SK-N-SH (cell line): Measurements from ENCODE around the gene ETS2. TPM values are rescaled to one million over a fixed set of nuclear protein-coding genes. Genes with fewer than 3 reads are reported as not detected.

Experiments
- CTCF ChIA-PET: fragments of 300-600, 350-600 bp; formaldehyde crosslinking; extraction: SDS; loops from one replicate; lab custom pipeline; 2021; lab: Yijun Ruan, JAX
- POLR2A ChIA-PET: fragments of 350-600 bp; sonication (Branson Sonifier 250); formaldehyde crosslinking; extraction: SDS; loops from one replicate; lab custom pipeline; 2020; ENCODE audit warnings: antibody characterized with exemption, inconsistent platforms; lab: Yijun Ruan, JAX
- DNase-seq: peaks from one replicate; pipeline ENCODE4 v3.0.0; 2012
- H2AFZ ChIP-seq: fragments of 200-600 bp; sonication (generic); 2 replicates; pipeline ENCODE4 v1.8.1; 2016; ENCODE audit warnings: antibody characterized with exemption, mild to moderate bottlenecking, low read depth
- H3F3A ChIP-seq: fragments of 200-600 bp; sonication (generic); replicated peaks from 2 replicates; pipeline ENCODE3; 2016; ENCODE audit warnings: antibody characterized with exemption, mild to moderate bottlenecking; ENCODE audit not compliant: insufficient read depth
- H3K27ac ChIP-seq, 2 experiments: fragments of 200-500 bp in 1 of 2; fragments of 200-600 bp in 1 of 2; sonication (Bioruptor generic) in 1 of 2; sonication (generic), shearing (Covaris generic) in 1 of 2; 2 replicates each; pipeline versions ENCODE4 v1.5.1 to v1.6.1; 2014 to 2016; ENCODE audit warnings: low read depth in 2 of 2, inconsistent platforms in 1 of 2, low read length in 1 of 2, mild to moderate bottlenecking in 1 of 2, mixed read lengths in 1 of 2
- H3K27me3 ChIP-seq: fragments of 200-600 bp; sonication (generic), shearing (Covaris generic); 2 replicates; pipeline ENCODE4 v1.6.1; 2016; ENCODE audit warnings: mixed run types; ENCODE audit not compliant: insufficient read depth
- H3K36me3 ChIP-seq, 2 experiments: fragments of 200-500 bp in 1 of 2; fragments of 200-600 bp in 1 of 2; sonication (Bioruptor generic) in 1 of 2; sonication (generic) in 1 of 2; replicated peaks in 1 of 2; 2 replicates each; pipeline versions ENCODE3 to v1.5.1; 2014 to 2016; ENCODE audit warnings: low read length in 1 of 2, mild to moderate bottlenecking in 1 of 2; ENCODE audit not compliant: insufficient read depth in 2 of 2, control insufficient read depth in 1 of 2
- H3K4me1 ChIP-seq, 2 experiments: fragments of 200-500 bp in 1 of 2; fragments of 200-600 bp in 1 of 2; sonication (Bioruptor generic) in 1 of 2; sonication (generic), shearing (Covaris generic) in 1 of 2; 2 replicates each; pipeline versions ENCODE4 v1.5.1 to v1.6.1; 2014 to 2016; ENCODE audit warnings: low read depth in 1 of 2, low read length in 1 of 2, mixed run types in 1 of 2; ENCODE audit not compliant: insufficient read depth in 2 of 2, control insufficient read depth in 1 of 2
- H3K4me2 ChIP-seq: fragments of 200-600 bp; sonication (generic), shearing (Covaris generic); 2 replicates; pipeline ENCODE4 v1.6.1; 2017; ENCODE audit warnings: mixed run types
- H3K4me3 ChIP-seq, 2 experiments: fragments of 200-500 bp in 1 of 2; fragments of 200-600 bp in 1 of 2; sonication (Bioruptor generic) in 1 of 2; sonication (generic), shearing (Covaris generic) in 1 of 2; 2 replicates each; pipeline versions ENCODE4 v1.5.1 to v1.8.1; 2014 to 2016; ENCODE audit warnings: low read depth in 2 of 2, inconsistent platforms in 1 of 2, low read length in 1 of 2, mild to moderate bottlenecking in 1 of 2, mixed read lengths in 1 of 2, moderate library complexity in 1 of 2
- H3K79me2 ChIP-seq: fragments of 200-600 bp; sonication (generic); 2 replicates; pipeline ENCODE4 v1.8.1; 2017; ENCODE audit warnings: mild to moderate bottlenecking; ENCODE audit not compliant: insufficient read depth
- H3K9ac ChIP-seq: fragments of 200-600 bp; sonication (generic); 2 replicates; pipeline ENCODE4 v1.6.1; 2017; ENCODE audit warnings: mixed run types
- H3K9me2 ChIP-seq: fragments of 200-600 bp; sonication (generic); 2 replicates; pipeline ENCODE4 v1.6.1; 2017; ENCODE audit warnings: mixed run types
- H3K9me3 ChIP-seq: fragments of 200-600 bp; sonication (generic); 2 replicates; pipeline ENCODE4 v1.6.1; 2017; ENCODE audit warnings: mixed run types, mild to moderate bottlenecking, moderate library complexity
- H4K20me1 ChIP-seq: fragments of 200-600 bp; sonication (generic); 2 replicates; pipeline ENCODE4 v1.6.1; 2017; ENCODE audit warnings: mild to moderate bottlenecking, mixed run types; ENCODE audit not compliant: insufficient read depth
- CHD2 ChIP-seq: fragments of 150-350 bp; IDR thresholded peaks from 2 replicates; pipeline ENCODE4 v1.6.1; 2018; ENCODE audit warnings: low read length; ENCODE audit not compliant: partially characterized antibody
- EP300 ChIP-seq, 2 experiments: IDR thresholded peaks; 2 replicates each; pipeline versions ENCODE4 v1.4.0 to v1.6.1; 2012; ENCODE audit warnings: borderline replicate concordance in 1 of 2, low read depth in 1 of 2, low read length in 1 of 2
- EZH2phosphoT487 ChIP-seq: fragments of 200-600 bp; sonication (generic); IDR thresholded peaks from 2 replicates; pipeline ENCODE4 v1.6.1; 2017; ENCODE audit warnings: low read depth, mixed run types, mild to moderate bottlenecking, antibody characterized with exemption, moderate library complexity, borderline replicate concordance
- FOSL2 ChIP-seq: IDR thresholded peaks from 2 replicates; pipeline ENCODE4 v1.4.0; 2012; ENCODE audit warnings: low read depth, mild to moderate bottlenecking, moderate library complexity, borderline replicate concordance
- FOXJ3 ChIP-seq: sonication (generic); formaldehyde crosslinking; IDR thresholded peaks from 2 replicates; pipeline ENCODE4 v1.5.1; 2020; ENCODE audit warnings: mild to moderate bottlenecking, missing genetic modification reagents
- GATA2 ChIP-seq: sonication (generic); formaldehyde crosslinking; IDR thresholded peaks from 2 replicates; pipeline ENCODE4 v1.5.0; 2020; ENCODE audit warnings: mild to moderate bottlenecking, missing genetic modification reagents
- JUND ChIP-seq: IDR thresholded peaks from 2 replicates; pipeline ENCODE4 v1.4.0; 2012
- MXI1 ChIP-seq: IDR thresholded peaks from 2 replicates; pipeline ENCODE4 v1.6.1; 2012; ENCODE audit warnings: mild to moderate bottlenecking, low read depth, low read length, improper control_type of control experiment
- NRF1 ChIP-seq: IDR thresholded peaks from 2 replicates; pipeline ENCODE4 v1.6.1; 2012; ENCODE audit warnings: low read depth, mild to moderate bottlenecking, low read length
- POLR2AphosphoS5 ChIP-seq: IDR thresholded peaks from 2 replicates; pipeline ENCODE4 v1.6.1; 2012; ENCODE audit warnings: low read depth, low read length
- RAD21 ChIP-seq: IDR thresholded peaks from 2 replicates; pipeline ENCODE4 v1.6.1; 2012; ENCODE audit warnings: mild to moderate bottlenecking, low read length
- RCOR1 ChIP-seq: fragments of 150-350 bp; IDR thresholded peaks from 2 replicates; pipeline ENCODE4 v1.6.1; 2017; ENCODE audit warnings: antibody characterized with exemption, low read length
- SIN3A ChIP-seq: IDR thresholded peaks from 2 replicates; pipeline ENCODE4 v1.6.1; 2012; ENCODE audit warnings: low read depth, mild to moderate bottlenecking, low read length, moderate library complexity, borderline replicate concordance
- SMC3 ChIP-seq: IDR thresholded peaks from 2 replicates; pipeline ENCODE4 v1.6.1; 2012; ENCODE audit warnings: low read depth, low read length, improper control_type of control experiment
- TAF1 ChIP-seq: IDR thresholded peaks from 2 replicates; pipeline ENCODE4 v1.6.1; 2012; ENCODE audit warnings: low read depth, mild to moderate bottlenecking, low read length, moderate library complexity, borderline replicate concordance
- YY1 ChIP-seq: IDR thresholded peaks from 2 replicates; pipeline ENCODE4 v1.4.0; 2012; ENCODE audit warnings: low read depth, mild to moderate bottlenecking
- WGBS: methylation state at CpG from one replicate; pipeline ENCODE4 v1.1.6; 2017; ENCODE audit warnings: low lambda C conversion rate; 5-methylcytosine and 5-hydroxymethylcytosine counted together
- polyA plus RNA-seq, 3 experiments: library from polyadenylated mRNA; depleted of rRNA; stranded (reverse); fragments of >200 nt; gene quantifications; 2 replicates each; pipeline ENCODE4 v1.2.3, GENCODE V29; 2012
- TF ChIP-seq, protein P1 (sequence below): IDR thresholded peaks from 2 replicates; pipeline ENCODE4 v1.6.1; 2012; ENCODE audit warnings: mild to moderate bottlenecking, low read depth, low read length, moderate library complexity
- TF ChIP-seq, protein P2 (sequence below): fragments of 200-600 bp; sonication (generic); IDR thresholded peaks from 2 replicates; pipeline ENCODE4 v1.6.1; 2017; ENCODE audit warnings: antibody characterized with exemption, mild to moderate bottlenecking, moderate library complexity
- TF ChIP-seq, protein P3 (sequence below): IDR thresholded peaks from 2 replicates; pipeline ENCODE4 v1.4.0; 2012; ENCODE audit warnings: low read depth
- TF ChIP-seq, protein P4 (sequence below): fragments of 150-350 bp; IDR thresholded peaks from 2 replicates; pipeline ENCODE4 v1.6.1; 2017; ENCODE audit warnings: antibody characterized with exemption, low read length, low read depth, borderline replicate concordance

Gene ETS2
- polyA plus RNA-seq, 1 of the 3 experiments (the other 2 are of a cell fraction): 16.3 TPM

DNA sequence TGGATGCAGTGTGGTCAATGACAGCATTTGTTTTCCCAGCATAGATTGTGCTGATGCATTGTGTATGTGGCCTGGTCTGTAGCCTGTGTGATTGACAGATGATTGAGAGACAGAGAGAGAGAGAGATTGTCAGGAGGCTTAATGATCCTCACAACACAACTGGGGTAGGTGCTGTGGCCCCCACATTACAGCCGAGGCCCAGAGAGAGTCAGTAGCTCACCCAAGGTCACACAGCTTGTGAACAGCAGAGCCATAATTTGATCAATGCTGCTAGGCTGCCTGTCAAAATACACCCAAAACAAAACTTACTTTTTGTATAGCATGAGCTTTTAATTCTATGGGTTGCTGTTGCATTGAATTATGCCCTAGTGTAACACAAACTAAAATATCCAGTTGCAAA, 20.2 kb upstream of the ETS2 start (continued):
- TF ChIP-seq, protein P1, sequence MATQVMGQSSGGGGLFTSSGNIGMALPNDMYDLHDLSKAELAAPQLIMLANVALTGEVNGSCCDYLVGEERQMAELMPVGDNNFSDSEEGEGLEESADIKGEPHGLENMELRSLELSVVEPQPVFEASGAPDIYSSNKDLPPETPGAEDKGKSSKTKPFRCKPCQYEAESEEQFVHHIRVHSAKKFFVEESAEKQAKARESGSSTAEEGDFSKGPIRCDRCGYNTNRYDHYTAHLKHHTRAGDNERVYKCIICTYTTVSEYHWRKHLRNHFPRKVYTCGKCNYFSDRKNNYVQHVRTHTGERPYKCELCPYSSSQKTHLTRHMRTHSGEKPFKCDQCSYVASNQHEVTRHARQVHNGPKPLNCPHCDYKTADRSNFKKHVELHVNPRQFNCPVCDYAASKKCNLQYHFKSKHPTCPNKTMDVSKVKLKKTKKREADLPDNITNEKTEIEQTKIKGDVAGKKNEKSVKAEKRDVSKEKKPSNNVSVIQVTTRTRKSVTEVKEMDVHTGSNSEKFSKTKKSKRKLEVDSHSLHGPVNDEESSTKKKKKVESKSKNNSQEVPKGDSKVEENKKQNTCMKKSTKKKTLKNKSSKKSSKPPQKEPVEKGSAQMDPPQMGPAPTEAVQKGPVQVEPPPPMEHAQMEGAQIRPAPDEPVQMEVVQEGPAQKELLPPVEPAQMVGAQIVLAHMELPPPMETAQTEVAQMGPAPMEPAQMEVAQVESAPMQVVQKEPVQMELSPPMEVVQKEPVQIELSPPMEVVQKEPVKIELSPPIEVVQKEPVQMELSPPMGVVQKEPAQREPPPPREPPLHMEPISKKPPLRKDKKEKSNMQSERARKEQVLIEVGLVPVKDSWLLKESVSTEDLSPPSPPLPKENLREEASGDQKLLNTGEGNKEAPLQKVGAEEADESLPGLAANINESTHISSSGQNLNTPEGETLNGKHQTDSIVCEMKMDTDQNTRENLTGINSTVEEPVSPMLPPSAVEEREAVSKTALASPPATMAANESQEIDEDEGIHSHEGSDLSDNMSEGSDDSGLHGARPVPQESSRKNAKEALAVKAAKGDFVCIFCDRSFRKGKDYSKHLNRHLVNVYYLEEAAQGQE: no peak
- TF ChIP-seq, protein P2, sequence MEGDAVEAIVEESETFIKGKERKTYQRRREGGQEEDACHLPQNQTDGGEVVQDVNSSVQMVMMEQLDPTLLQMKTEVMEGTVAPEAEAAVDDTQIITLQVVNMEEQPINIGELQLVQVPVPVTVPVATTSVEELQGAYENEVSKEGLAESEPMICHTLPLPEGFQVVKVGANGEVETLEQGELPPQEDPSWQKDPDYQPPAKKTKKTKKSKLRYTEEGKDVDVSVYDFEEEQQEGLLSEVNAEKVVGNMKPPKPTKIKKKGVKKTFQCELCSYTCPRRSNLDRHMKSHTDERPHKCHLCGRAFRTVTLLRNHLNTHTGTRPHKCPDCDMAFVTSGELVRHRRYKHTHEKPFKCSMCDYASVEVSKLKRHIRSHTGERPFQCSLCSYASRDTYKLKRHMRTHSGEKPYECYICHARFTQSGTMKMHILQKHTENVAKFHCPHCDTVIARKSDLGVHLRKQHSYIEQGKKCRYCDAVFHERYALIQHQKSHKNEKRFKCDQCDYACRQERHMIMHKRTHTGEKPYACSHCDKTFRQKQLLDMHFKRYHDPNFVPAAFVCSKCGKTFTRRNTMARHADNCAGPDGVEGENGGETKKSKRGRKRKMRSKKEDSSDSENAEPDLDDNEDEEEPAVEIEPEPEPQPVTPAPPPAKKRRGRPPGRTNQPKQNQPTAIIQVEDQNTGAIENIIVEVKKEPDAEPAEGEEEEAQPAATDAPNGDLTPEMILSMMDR: no peak
- no peak for TF ChIP-seq EZH2phosphoT487
- TF ChIP-seq TAF1: no peak
- no peak for TF ChIP-seq RAD21

DNA sequence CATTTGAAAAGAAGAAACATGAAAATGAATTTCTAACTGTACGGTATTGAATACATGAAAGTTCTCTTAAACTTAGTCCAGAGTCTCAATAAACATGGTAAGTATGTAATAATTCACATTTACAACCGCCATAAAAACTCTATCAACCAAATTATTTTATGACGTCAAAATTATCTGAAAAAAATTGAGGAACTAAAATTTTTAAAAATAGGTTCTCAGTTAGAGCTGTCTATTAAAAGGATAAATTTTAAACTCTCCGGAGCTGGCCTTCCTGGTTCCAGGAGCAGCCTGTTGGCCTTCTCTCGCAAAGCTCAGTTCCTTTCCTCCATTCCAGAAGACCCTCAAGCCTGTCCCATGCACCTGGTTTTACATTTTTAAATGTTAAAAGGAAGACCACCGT, 18.7 kb upstream of the ETS2 start:
- Histone ChIP-seq H2AFZ (no peak overlapping the region), H3K9ac (no peak overlapping the region)
- POLR2A ChIA-PET: no interaction called here

More for the DNA sequence above, 18.7 kb upstream of the ETS2 start:
- no peaks in the 10 kb centered on the region for H3K27me3 ChIP-seq
- no peaks in the 10 kb centered on the region for H3K79me2 ChIP-seq
- H3K27ac ChIP-seq: no peak overlapping the region
- H3F3A ChIP-seq: no peaks in the 10 kb centered on the region
- H4K20me1 ChIP-seq: no peaks in the 10 kb centered on the region
- no peak overlapping the region for H3K4me2 ChIP-seq
- H3K9me2 ChIP-seq: no peaks in the 10 kb centered on the region
- H3K9me3 ChIP-seq: 0 out of 2 replicates have a peak, but pooled peaks cover 7% of the 10 kb centered on the region
- no peak for DNase-seq
- H3K4me1 ChIP-seq: peaks cover 7 to 8% of the 10 kb centered on the region in 2 experiments; a peak in 2 of 4 replicates
- no peak for TF ChIP-seq EP300 (IDR thresholded peaks at IDR 0.05; ENCODE audit: borderline replicate concordance in 1 of 2, low read depth in 1 of 2, low read length in 1 of 2)
- TF ChIP-seq POLR2AphosphoS5: no peak
- TF ChIP-seq FOXJ3: no peak
- no peak for TF ChIP-seq GATA2
- TF ChIP-seq FOSL2: no peak
- no peak for TF ChIP-seq YY1
- TF ChIP-seq TAF1: no peak
- no peak for TF ChIP-seq SMC3
- TF ChIP-seq CHD2: no peak
- no peak for TF ChIP-seq MXI1
- TF ChIP-seq RCOR1: no peak
- TF ChIP-seq RAD21: no peak
- TF ChIP-seq, protein P3, sequence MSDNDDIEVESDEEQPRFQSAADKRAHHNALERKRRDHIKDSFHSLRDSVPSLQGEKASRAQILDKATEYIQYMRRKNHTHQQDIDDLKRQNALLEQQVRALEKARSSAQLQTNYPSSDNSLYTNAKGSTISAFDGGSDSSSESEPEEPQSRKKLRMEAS: no peak
- TF ChIP-seq, protein P4, sequence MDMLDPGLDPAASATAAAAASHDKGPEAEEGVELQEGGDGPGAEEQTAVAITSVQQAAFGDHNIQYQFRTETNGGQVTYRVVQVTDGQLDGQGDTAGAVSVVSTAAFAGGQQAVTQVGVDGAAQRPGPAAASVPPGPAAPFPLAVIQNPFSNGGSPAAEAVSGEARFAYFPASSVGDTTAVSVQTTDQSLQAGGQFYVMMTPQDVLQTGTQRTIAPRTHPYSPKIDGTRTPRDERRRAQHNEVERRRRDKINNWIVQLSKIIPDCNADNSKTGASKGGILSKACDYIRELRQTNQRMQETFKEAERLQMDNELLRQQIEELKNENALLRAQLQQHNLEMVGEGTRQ: no peak
- no peak for TF ChIP-seq SIN3A
- TF ChIP-seq JUND: no peak
- no peak for TF ChIP-seq NRF1
- no peak overlapping the region for H3K4me3 ChIP-seq
- H3K36me3 ChIP-seq: no peaks in the 10 kb centered on the region
- WGBS: 84% methylated on average over 6 of the region's 6 CpGs
- CTCF ChIA-PET: interaction anchor here (1.1 to 1.6 kb wide), 2 partner anchors 52 to 351 kb away, joined by 3 to 6 read pairs; no protein-coding TSS in a partner anchor
